Measurements from ENCODE around the gene MREG. TPM values are rescaled to one million over a fixed set of nuclear protein-coding genes. Genes with fewer than 3 reads are reported as not detected.
"Not testable (repeated sequence)": the region's sequence is repeated elsewhere in the genome, so short reads cannot be mapped to it uniquely, and the experiment has no call there.

Gene MREG
- total RNA-seq, 4 donors from 2014 or later = 31.7 to 41.0 (median 35.5) TPM

DNA sequence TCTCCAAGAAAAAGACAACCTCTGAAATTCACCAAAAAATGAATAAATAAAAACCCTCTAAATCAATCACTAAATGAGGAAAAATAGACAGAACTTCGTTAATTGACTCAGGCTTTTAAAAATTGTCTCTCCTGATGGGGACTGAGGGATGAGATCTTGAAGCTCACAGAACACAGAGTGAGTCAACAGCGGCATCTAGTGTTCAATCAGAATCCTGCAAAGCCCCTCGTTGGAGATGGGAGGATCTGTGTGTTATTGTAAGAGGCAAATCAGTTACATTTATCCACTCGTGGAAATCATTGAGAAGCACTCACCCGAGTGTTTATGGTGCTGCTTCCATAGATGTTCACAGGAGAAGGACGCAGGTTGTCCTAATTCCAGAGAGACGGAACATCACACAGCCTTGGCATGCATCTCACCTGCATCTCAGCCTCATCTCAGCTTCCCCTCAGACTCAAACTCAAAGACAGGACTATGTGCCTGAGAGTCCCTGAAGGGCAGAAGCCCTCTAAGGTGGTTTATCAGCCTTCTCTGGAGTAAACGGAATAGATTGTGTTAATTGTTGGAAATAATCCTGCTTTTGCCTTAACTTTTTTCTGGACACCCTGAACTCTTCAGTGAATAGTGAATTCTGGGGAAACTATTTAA, 82.0 kb downstream of the MREG start:
- WGBS, 2 donors = 7 to 9% methylated on average over 8 of the region's 8 CpGs
- DNase-seq (ENCODE audit: low spot score in 2 of 2) = peak; percentile 69 to 85
- no peak overlapping the region for H3K4me3 ChIP-seq (ENCODE audit: low read depth, poor library complexity, severe bottlenecking)
- TF ChIP-seq, protein P1, sequence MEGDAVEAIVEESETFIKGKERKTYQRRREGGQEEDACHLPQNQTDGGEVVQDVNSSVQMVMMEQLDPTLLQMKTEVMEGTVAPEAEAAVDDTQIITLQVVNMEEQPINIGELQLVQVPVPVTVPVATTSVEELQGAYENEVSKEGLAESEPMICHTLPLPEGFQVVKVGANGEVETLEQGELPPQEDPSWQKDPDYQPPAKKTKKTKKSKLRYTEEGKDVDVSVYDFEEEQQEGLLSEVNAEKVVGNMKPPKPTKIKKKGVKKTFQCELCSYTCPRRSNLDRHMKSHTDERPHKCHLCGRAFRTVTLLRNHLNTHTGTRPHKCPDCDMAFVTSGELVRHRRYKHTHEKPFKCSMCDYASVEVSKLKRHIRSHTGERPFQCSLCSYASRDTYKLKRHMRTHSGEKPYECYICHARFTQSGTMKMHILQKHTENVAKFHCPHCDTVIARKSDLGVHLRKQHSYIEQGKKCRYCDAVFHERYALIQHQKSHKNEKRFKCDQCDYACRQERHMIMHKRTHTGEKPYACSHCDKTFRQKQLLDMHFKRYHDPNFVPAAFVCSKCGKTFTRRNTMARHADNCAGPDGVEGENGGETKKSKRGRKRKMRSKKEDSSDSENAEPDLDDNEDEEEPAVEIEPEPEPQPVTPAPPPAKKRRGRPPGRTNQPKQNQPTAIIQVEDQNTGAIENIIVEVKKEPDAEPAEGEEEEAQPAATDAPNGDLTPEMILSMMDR (IDR thresholded peaks at IDR 0.05) = peak in 1 of 3 donors; percentile 40
- TF ChIP-seq POLR2A (IDR thresholded peaks at IDR 0.05) = no peak
- intact Hi-C loops (cut with DNase I; ENCODE audit: low total_unique reads) = no loop called here

DNA sequence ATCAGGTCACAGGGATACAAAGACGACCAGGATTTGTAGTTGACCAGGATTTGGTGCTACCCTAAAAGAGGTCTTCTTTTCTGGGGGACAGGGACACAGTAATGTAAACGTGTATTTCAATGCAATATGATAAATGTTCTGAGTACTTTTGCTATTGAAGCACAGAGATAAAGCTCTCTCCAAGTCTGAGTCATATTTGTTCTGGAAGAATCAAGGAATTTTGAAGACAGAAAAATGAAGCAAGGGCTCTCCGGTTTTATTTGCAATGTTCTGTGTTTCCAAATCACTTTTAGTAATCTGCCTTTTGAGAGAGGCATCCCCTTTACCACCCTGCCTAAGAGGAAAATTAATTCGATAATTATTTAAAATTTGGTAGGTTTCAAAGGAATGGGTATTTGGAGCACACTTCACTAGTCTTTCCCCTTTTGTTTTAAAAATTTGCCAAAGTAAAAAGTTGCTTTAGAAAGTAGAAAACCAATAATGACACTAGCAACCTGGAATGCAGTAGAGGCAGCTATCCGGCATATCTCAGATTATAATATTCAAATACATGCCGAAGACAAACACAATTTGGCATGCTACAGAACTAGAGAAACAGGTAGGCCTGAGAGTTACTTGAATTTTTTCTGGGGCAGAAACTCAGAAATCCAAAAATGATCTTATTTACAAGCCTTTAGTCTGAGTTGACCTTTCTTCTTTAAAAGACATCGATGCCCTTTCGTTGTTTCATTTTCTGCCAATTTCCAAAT, 82.7 kb downstream of the MREG start:
- intact Hi-C loops (cut with DNase I; ENCODE audit: low total_unique reads) = no loop called here
- DNase-seq (ENCODE audit: low spot score in 2 of 2) = no peak
- 55 to 59% methylated on average over 8 of the region's 8 CpGs for WGBS, 2 donors
- H3K4me3 ChIP-seq (ENCODE audit: low read depth, poor library complexity, severe bottlenecking) = no peak overlapping the region
- TF ChIP-seq, protein P1 (IDR thresholded peaks at IDR 0.05) = no peak
- no peak for TF ChIP-seq POLR2A (IDR thresholded peaks at IDR 0.05)

DNA sequence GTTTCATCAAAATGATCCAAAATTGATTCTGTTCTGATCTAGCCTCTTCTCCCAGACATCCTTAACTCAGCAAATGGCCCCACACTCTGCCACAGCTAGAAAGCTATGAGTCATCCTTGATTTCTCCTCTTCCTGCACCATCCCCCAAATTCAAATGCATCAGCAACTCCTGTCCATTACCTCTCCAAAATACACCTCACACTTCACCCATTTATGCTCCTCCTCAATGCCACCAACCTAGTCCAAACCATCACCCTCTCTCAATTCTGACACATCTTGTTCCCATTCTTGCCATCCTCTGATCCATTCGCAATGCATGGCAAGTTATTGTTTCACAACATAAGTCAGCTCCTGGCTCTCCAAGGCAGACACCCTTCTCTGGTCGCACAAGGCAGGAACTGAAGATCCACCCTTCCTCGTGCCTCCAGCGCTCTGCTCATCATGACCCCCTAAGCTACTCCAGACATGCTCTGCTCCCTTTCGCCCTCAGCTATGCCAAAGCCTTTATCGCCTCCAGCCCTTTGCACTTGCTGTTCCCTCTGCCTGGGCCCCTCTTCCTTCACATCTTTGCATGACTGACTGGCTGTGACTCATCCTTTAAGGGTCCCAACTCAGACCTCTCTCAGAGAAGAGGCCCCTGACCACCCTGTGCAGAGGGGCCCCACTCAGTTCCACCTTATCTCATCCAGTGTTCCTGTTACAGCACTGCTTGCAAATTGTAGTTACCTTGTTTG, 83.6 kb downstream of the MREG start:
- H3K4me3 ChIP-seq (ENCODE audit: low read depth, poor library complexity, severe bottlenecking) = no peak overlapping the region
- intact Hi-C loops (cut with DNase I; ENCODE audit: low total_unique reads) = no loop called here
- TF ChIP-seq, protein P1 (IDR thresholded peaks at IDR 0.05) = no peak
- no peak for TF ChIP-seq POLR2A (IDR thresholded peaks at IDR 0.05)
- 70 to 85% methylated on average over 6 of the region's 6 CpGs for WGBS, 2 donors
- no peak for DNase-seq (ENCODE audit: low spot score in 2 of 2)

DNA sequence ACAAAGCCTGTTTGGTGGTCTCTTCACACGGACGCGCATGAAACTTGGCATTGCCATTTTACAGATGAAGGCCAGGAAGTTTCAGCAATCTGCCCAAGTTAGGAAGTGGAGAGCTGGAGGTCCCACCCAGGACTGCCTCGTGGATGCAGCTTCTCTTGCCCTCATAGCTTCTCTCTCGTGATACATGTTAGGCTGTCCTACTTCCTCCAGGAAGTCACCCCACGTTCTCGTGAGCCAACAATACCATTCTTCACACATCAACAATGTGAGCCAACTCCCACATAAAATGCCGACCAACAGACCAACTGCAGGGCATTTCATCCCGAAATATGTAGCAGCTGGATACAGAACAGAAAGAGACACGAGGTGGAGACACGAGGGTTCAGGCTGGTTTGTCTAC, 85.3 kb downstream of the MREG start:
- DNase-seq (ENCODE audit: low spot score in 2 of 2) = no peak
- TF ChIP-seq, protein P1 (IDR thresholded peaks at IDR 0.05) = no peak
- no peak for TF ChIP-seq POLR2A (IDR thresholded peaks at IDR 0.05)
- 84 to 87% methylated on average over 11 of the region's 11 CpGs for WGBS, 2 donors
- no peak overlapping the region for H3K4me3 ChIP-seq (ENCODE audit: low read depth, poor library complexity, severe bottlenecking)
- intact Hi-C loops (cut with DNase I; ENCODE audit: low total_unique reads) = no loop called here

DNA sequence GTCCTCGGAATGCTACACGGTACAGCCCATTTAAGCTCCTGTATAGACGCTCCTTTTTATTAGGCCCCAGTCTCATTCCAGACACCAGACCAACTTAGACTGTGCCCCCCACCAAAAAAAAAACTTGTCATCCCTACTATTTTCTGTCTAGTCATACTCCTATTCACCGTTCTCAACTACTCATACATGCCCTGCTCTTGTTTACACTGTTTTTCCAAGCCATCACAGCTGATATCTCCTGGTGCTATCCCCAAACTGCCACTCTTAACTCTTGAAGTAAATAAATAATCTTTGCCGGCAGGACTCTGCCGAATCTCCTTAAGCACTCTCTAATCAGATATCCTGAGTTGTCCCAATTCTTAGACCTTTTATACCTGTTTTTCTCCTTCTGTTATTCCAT, 86.4 kb downstream of the MREG start:
- H3K4me3 ChIP-seq (ENCODE audit: low read depth, poor library complexity, severe bottlenecking); intact Hi-C loops (cut with DNase I; ENCODE audit: low total_unique reads); DNase-seq (ENCODE audit: low spot score in 2 of 2): not testable (repeated sequence)
- WGBS, 2 donors = 95 to 96% methylated on average over 6 of the region's 6 CpGs

DNA sequence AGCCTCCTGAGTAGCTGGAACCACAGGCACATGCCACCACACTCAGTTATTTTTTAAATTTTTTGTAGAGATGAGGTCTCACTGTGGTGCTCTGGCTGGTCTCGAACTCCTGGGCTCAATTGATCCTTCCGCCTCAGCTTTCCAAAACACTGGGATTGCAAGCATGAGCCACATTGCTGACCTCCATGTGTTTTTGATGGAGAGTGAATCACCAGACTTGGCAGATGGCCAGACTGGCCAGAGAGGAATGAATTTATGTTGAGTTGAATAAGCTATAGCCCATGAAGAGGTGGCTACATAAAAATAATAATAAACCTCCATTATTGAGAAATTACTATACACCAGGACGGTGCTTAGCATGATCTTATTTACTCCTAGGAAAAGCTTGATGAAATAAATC, 91.5 kb downstream of the MREG start:
- 79 to 84% methylated on average over 3 of the region's 3 CpGs for WGBS, 2 donors
- H3K4me3 ChIP-seq (ENCODE audit: low read depth, poor library complexity, severe bottlenecking) = no peak overlapping the region
- intact Hi-C loops (cut with DNase I; ENCODE audit: low total_unique reads) = no loop called here
- TF ChIP-seq, protein P1 (IDR thresholded peaks at IDR 0.05) = no peak
- TF ChIP-seq POLR2A (IDR thresholded peaks at IDR 0.05) = no peak
- DNase-seq (ENCODE audit: low spot score in 2 of 2) = no peak

All from lower leg skin (tissue), 4 donors.